ELF-1 (cell line): Measurements from ENCODE around the gene POMT2.
"Not testable (repeated sequence)": the region's sequence is repeated elsewhere in the genome, so short reads cannot be mapped to it uniquely, and the experiment has no call there.

Experiments
- DNase-seq: peaks from one replicate; pipeline ENCODE4 v3.0.0-alpha.2; 2016; ENCODE audit warnings: low read depth, low spot score

Gene POMT2

GRCh38 chr14:77301103-77301502 is 19.6 kb downstream of the POMT2 start:
- peak; percentile 91 for DNase-seq

GRCh38 chr14:77299771-77300170 is 20.9 kb downstream of the POMT2 start:
- no peak for DNase-seq

DNA sequence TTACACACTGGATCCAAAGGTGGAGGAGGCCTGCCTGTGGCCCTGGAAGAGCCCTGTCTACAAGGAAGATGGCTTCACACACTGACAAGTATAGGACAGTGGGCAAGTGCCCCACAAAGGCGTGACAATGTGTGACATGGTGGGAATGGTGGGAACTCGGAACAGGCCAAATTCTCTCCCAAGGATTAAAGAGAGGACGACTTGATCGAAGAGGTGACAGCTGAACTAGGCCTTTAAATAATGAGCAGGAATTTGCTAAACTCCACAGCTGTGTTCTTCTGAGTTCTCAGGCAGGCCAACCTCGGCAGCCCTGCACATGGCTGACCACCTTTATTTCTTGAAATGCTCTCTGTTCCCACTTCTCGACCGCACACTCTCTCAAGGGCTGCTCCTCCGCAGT is 23.8 kb downstream of the POMT2 start:
- DNase-seq, result no peak

DNA sequence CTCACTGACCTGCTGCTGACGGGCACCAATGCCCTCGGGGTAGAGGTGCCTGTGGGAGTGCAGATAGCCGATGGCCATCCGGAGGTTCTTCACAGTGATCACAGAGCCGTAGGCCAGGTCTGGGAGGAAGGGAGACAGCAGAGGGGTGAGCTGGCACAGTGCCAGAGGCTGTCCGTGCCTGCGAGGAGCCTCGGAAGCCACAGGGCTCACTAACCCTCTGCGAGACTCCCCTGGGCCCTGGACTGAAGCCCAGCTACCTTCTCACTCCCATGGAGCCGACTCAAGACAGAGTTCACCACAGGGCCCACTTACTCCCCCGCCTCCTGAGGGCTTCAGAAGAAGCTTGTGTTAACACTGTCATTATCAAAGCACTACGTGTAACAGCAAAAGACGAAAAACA is 24.5 kb downstream of the POMT2 start:
- no peak for DNase-seq

DNA sequence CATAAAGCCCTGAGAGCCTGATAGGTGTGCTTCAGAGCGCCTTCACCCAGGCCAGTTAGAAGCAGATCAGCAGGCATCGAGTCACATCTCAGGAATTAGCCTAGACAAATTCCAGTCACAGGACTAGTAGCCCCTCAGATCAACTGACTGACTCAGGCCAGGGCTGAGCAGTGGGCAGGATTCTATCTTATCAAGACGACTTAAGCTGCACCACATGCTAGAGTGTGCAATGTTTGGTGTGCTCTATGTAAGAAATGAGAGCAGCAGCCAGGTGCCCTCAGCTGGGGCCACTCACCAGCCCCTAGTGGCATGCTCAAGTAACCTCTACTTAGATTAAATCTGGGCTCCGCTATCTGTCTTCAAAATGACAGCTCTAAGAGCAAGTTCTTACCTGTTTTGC is 30.0 kb downstream of the POMT2 start:
- DNase-seq, result peak; percentile 58

GRCh38 chr14:77286576-77286975 is 34.1 kb downstream of the POMT2 start:
- DNase-seq, result no peak

GRCh38 chr14:77284466-77284865 is 36.2 kb downstream of the POMT2 start:
- DNase-seq, result no peak

DNA sequence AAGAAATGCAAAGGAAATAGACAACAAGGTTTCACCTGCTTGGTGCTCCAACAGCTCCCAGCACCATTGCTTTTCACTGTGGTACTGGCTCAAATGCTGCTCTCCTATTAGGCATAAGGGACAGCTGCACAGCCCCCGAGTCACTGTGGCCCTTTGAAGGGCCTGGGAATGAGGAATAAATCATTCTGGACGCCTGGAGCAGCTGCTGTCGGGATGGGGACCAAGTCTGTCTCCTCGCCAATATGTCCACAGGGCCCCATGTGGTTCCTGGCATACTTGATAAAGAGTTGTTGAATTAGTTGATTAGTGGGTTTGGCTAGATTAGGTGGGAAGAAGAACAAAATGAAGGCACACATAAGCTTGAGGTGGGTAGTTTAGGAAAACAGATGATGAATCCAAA is 36.6 kb downstream of the POMT2 start:
- no peak for DNase-seq

GRCh38 chr14:77281852-77282410 is 38.8 kb downstream of the POMT2 start:
- no peak for DNase-seq

- DNase-seq, result not testable (repeated sequence)
Measured at GRCh38 chr14:77280921-77281320, 39.8 kb downstream of the POMT2 start.

DNA sequence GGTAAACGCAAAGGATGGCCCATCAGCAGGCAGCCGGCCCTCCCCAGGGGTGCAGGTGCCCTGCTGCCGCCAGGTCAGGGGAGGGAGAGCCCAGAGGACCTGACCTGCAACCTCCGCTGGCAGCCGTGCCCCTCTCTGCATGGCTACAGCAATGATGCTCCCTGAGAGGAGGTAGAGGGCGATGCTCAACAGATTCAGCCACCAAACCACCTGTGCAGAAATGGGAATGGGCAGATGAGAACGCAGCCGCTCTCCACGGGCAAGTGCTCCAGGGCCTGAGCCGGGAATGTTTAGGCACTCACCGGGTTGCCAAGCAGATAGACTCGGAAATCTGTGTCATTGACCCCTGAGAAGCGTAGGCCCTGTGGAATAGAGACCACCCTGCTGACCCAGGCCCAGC is 41.0 kb downstream of the POMT2 start:
- no peak for DNase-seq

GRCh38 chr14:77278461-77279230 is 42.0 kb downstream of the POMT2 start:
- peak; percentile 19 for DNase-seq

GRCh38 chr14:77276959-77277358 is 43.7 kb downstream of the POMT2 start:
- no peak for DNase-seq

GRCh38 chr14:77276295-77276935 is 44.3 kb downstream of the POMT2 start:
- no peak for DNase-seq

DNA sequence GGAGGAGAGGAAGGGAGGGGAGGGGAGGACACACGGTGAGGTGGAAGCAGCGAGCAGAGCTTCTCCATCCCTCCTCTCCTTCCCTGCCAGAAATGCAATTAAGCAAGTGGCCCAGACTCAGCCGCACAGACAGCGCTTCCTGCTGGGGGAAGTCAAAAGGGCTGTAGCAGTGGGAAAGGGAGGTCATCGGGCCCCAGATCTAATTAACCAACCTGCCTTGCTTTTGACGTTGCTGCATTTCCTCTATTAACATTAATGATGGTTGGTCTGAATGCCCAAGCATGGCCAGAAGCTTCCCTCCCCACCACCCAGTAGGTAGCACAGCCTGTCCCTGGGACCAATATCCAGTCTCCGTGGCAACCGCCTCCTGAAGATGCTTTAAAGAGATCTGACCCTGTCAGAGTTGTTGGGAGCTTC is 45.1 kb downstream of the POMT2 start:
- DNase-seq, result peak; percentile 34

DNA sequence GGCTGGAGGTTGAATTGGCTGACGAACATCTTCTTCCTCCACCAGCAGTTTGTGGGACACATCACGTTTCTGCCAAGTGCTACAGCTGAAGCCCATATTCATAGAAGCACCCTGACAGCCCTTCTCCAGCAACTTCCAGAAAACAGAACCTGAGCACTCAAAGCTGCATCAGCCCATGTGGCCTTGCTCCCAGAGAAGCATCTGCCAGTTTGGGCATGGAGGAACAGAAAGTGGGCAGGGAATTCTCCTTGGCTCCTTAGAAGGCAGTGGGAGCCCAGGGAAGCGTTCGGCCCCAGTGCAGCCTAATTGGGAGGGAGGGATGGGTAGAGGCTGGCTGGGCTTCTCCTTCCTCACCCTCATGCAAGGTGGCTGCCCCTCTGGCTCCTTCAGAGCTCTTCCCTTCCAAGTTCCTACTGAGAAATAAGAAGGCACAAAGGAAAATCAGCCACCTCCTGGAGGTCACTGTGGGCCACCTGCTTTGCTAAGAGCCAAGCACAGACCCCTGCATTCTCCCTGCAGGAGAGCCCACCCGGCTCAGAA is 45.6 kb downstream of the POMT2 start:
- DNase-seq, result no peak

DNA sequence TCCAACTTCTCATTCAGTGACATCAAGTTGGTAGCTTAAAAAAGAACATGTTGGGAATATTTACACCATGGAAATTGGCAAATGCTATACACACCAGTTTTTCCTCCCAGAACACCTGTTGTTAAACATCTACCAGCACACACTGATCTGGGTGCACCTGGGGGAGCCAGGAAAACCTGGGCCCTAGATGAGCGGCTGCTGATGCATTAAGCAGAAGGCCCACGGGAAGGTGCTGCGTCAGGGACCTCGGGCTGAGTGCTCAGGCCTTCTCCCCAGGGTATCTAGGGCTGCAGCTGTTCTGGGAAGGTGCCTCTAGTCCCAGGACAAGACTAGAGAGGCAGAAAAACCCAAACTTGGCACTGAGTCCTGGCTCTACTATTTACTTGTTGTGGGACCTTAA is 46.9 kb downstream of the POMT2 start:
- DNase-seq, result no peak

- no peak for DNase-seq
Measured at GRCh38 chr14:77272261-77272660, 48.4 kb downstream of the POMT2 start.

DNA sequence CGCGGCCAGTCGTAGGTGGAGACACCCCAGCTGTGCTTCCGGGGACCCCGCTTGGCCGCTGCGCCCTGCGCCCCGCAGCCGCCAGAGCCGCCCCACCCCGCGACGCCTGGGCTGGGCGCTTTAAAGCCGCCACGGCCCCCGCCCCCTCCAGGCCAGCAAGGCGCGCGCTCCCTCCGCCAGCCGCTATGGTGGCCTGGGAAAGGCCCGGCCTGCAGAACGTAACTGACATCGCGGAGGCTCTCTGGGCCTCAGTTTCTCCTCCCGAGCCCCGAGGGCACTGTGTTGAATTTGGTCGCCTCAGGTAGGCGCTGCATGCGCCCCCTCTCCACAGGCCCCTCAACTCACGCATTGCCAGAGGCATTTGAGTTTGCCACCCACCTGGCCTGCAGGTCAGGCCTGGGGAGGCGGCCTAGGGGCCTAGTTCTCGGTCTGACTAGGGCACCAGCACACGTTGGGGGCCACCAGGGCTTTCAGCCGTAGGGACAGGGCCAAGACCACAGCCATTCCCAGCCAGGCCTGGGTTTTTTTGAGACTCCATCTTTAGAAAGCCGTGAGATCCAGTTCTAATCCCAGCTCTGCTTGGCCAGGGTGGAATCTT is 49.5 kb downstream of the POMT2 start, which contains the start of gene NGB:
Gene NGB (minus strand): TSS at position 94 of the 598 bp plus-strand sequence. CDS start 269 bp downstream, outside the sequence.
- peak; percentile 22 for DNase-seq

DNA sequence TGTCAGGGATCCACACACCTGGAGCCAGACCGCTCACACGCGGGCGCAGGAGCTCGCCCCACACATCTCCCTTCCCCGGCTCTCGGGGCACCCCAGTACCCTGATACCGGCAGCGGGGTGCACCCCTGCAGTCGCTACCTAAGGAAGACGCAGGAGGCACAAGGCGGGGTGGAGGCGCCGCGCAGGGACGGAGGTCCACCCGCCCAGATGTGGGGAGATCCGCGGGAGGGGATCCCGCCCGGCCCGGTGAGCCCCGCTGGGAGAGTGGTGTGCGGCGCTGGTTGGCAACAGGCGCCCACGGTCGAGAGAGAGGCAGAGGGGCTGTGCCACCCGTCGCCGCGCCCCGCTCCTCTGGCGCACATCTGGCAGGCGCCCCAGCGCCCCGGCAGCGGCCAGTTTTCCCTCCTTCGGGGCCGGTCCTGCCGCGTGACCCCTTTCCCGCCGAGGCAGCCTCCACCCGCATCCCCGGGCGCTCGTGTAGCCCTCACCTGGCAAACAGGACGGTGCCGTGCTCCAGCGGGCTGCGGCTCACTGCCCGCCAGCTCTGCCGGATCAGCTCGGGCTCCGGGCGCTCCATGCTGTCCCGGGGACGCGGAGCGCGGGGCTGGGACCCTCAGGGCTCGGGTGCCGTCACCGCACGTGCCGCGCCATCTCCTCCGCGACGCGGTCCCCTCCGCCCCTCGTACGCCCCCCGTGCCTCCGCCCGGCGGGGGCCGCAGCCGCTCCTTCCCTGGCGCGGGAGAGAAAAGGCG is 50.1 kb downstream of the POMT2 start:
- DNase-seq, result peak; percentile 15

- DNase-seq, result peak; percentile 22
Measured at GRCh38 chr14:77268989-77269600, 51.6 kb downstream of the POMT2 start.
